GM03348 (cell line): ENCODE data around the gene SLC1A2.

Experiments used
- DNase-seq: peaks from one replicate; pipeline ENCODE4 v3.0.0; 2012; ENCODE audit warnings: low spot score

The SLC1A2 gene

DNA sequence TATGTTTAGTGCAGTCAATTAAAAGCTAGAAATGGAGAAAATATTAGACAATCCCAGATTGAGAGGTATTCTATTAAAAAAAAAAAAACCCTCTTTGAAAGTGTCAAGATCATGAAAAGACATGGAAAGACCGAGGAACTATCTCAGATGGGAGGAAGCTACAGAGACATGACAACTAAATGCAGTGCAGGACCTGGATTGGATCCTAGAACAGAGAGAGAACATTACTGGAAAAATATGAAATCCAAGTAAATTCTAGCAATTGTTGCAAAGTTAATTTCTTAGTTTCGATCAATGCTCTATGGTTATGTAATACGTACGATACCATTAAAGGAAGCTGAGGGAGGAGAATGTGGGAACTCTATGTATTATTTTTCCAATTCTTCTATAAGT lies 43.2 kb downstream of the SLC1A2 start:
- no peak for DNase-seq

DNA sequence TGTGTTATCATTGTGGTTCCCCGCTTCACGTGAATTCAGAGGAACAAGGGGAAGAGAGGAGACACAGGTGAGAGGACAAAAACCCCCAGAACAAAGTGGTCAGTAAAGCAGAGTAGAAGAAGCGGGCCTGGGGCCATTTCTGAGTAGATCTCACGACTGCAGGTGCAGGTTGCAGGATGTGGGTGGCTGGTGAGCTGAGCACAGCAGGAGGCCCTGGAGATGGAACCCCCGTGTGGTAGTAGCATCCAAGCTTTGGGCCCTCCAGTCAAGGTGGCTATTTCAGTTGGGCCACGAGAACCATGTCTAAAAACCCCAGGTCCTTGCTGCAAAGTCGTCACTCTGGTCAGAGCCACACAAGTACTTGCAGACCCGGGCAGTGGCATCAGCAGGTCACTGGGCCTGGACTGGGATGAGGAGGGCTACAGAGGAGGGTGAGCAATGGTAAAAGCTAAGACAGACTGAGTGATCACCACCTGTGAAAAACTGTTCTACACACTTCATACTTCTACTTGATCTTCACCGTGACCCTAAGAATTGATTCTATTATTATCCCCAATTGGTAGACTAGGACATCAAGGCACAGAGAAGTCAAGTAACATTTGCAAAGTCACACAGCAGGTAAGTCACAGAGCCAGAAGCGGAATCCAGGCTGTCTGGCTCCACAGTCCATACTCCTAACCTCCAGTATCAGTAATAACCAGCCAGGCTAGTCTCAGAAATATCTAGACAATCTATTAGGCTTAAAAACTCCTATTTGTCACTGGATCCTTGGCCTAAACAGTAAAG lies 43.8 kb downstream of the SLC1A2 start:
- DNase-seq: no peak

DNA sequence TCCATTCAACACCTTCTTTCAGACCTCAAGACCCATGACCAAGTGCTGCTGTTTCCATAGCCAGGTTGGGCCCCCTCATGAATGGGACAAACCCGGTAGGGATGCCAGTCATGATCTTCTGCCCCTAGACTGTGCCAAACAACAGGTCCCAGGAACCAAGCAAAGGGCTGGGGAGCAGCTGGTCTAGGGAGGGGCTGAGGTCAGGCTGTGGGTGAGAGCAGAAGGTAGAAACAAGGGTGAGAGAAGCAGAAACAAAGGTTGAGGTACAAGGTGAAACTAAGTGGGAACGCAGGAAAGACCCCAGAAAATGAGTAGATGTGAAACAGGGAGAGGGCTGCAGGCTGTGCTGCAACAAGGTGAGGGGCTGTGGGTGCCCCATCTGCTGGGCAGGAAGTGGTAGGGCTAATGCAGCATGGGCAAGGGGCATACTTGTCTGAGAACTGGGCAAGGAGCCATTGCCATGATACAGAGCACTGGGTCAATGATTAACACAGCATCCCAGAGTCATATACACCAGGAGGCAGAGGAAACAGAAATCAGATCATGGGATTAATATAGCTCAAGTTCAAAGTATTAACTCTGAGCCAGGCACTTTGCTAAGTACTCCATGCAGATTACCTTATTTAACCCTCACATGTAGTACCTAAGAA lies 45.9 kb downstream of the SLC1A2 start:
- no peak for DNase-seq

- no peak for DNase-seq
These were observed 46.6 kb downstream of the SLC1A2 start for GRCh38 chr11:35372565-35373283.

- peak; percentile 62 for DNase-seq
These were observed 51.9 kb downstream of the SLC1A2 start for GRCh38 chr11:35367491-35367890.

GRCh38 chr11:35366798-35367197 lies 52.6 kb downstream of the SLC1A2 start:
- no peak for DNase-seq

DNA sequence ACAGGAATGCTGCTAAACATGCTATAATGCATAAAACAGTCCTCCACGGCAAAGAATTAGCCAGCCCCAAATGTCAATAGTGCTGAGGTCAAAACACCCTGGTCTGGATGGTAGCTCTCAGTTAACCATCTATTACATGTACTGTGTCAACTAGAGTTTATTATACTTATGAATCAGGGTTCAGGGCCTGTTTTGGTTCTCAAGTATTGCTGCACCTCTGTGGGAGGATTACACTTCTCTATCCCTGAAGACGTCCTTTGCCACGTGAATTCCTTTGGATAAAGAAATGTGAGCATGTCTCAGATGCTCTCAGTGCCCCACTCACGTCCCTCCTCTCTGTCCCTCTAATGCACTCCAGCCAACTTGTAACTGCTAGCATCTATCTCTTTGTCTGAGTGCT lies 53.4 kb downstream of the SLC1A2 start:
- no peak for DNase-seq

GRCh38 chr11:35365395-35365794 lies 54.0 kb downstream of the SLC1A2 start:
- DNase-seq: no peak

- peak; percentile 83 for DNase-seq
These were observed 55.2 kb downstream of the SLC1A2 start for GRCh38 chr11:35363854-35364780.

GRCh38 chr11:35363246-35363801 lies 56.0 kb downstream of the SLC1A2 start:
- DNase-seq: peak; percentile 66

- DNase-seq: peak; percentile 44
These were observed 56.8 kb downstream of the SLC1A2 start for GRCh38 chr11:35362521-35362980.

DNA sequence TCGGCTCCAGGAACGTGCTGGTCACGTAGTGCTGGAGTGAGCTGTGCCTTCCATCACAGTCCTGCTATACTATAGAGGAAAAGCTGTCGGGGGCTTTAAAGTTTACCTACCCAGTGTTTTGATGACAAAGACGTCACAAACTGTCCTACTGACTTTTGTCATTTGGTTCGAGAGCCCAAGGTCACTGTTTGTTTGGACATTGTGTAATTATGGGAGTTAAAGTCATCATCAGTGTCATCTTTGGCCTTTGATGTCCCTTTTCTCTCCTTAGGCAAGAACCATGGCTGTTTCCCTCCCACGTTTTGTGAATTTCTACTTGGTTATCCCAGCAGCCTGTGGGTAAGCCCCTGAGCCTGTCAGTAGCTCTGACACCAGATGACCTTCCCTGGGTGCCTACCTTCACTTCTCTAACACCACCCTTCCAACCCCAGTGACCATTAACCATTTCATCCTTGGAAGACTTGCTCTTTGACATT lies 59.3 kb downstream of the SLC1A2 start:
- DNase-seq: no peak

- DNase-seq: no peak
These were observed 59.9 kb downstream of the SLC1A2 start for GRCh38 chr11:35359321-35360054.

DNA sequence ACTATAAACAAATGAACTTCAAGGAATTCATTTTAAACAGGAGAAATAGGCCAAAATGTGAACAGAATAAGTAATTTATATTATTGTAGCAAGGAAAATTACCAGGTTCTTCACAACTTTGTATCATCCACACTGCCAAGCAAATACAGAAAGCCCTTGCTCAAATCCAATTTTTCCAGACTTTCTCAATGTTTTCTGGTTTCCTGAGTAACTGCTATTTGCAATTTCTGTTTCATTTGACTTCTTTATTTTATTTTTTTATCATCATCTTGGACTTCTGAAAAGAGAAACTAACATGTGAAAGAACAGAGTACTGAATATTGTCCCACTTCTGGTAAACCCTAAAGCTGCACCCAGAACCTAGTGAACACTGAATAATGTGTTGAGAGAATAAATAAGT lies 61.0 kb downstream of the SLC1A2 start:
- DNase-seq: no peak

DNA sequence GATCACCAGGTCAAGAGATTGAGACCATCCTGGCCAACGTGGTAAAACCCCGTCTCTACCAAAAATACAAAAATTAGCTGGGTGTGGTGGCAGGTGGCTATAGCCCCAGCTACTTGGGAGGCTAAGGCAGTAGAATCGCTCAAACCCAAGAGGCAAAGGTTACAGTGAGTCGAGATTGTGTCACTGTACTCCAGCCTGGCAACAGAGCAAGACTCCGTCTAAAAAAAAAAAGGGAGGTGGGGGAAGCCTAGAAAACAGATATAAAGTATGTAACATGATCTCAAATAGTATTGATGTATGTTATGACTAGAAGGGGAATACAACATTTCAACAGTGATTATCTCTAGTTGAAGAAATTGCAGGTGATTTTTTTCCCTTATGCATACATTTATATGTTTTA lies 61.4 kb downstream of the SLC1A2 start:
- DNase-seq: no peak

DNA sequence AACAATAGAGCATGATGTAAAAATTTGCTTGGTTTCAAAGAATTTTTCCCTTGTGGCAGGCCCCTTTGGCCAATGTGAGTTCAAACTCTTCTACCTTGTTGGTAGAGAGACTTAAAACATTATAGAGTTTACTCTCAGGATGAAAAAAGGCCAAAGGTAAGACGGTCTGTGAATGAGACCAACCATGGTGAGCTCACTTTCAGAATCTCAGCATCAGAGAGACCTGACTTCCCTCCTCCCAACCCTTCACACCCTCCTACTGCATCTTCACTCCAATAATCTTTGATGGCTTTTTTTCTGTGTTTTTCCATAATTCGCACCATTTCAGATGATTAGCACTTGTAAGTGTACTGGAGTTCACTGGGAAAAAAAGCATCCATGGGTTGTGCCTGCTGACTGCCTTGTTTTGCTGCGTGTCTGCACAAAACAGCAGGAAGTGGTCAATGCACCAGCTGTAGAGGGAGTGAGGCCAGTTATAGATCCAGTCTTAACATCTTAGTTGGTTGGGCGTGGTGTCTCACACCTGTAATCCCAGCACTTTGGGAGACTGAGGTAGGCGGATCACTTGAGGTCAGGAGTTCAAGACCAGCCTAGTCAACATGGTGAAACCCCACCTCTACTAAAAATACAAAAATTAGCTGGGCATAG lies 64.1 kb downstream of the SLC1A2 start:
- no peak for DNase-seq

DNA sequence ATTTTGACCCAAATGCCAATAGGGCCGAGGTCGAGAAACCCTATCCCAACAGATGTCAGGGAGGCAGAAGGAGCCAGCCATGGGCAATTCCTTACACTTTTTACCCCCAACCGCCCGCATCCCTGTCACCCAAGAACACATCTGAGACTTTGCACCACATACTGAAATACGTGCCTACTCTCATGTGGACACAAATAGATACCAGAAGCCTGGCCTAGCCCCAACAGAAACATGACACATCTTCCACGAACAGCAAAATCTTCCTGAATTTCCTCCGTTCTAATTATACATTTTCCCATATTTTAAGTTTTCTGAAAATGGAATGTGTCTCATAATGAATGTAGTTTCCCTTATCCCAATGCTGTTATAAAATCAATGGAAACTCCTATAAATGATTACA lies 64.7 kb downstream of the SLC1A2 start:
- DNase-seq: peak; percentile 53

DNA sequence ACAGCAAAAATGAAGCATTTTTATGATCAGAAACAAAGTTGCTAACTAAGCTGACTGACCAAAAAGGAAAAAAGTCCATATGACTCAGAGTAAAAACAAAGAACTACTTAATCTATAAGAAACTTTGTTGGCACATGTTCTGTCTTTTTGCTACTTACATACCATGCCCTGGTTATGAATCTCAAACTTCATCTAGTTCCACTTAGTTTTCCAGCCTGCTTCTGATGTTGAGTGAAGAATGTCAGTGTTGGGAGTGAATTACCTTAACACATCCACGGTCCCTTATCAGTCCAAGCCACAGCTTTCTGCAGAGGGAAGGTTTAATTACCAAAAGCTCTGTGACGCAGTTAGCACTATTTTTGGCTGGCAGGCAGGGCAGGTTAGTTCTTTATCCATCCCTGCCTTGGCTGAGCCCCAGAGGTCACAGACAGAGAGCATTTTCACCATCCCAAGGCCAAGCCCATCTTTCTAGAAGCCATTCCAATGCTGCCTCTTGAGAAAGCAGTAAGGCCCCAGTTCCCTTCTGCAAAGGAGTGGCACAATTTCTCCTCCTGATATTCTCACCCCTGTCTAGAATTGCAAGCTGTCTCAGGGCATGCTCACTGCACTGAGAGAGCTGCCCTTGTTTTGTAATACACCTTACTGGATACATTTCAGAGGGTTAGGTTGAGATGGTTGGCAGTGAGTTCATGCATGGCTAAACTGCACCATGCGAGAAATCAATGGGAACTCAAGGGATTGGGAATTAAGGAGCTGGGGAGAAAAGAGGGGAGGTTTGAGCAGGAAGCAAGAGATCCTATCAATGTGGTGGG lies 67.1 kb downstream of the SLC1A2 start:
- no peak for DNase-seq

- no peak for DNase-seq
These were observed 69.5 kb downstream of the SLC1A2 start for GRCh38 chr11:35349897-35350296.
